B cell (primary cell): ENCODE results near the gene SLC48A1. TPM values are rescaled to one million over a fixed set of nuclear protein-coding genes. Genes with fewer than 3 reads are reported as not detected.

Experiments
- ATAC-seq: fragments of 200-7000 bp; cut with Tn5 transposase; one replicate; pipeline ENCODE4 v1.10.0; 2021; ENCODE audit warnings: low read depth, mild to moderate bottlenecking, moderate number of reproducible peaks, moderate library complexity
- CTCF ChIA-PET: fragments of 350-600 bp; sonication (Branson Sonifier 250); formaldehyde crosslinking; loops from one replicate; lab custom pipeline; 2021; ENCODE audit warnings: antibody characterized with exemption, inconsistent platforms; lab: Charles Lee
- POLR2A ChIA-PET: fragments of 350-600 bp; sonication (Branson Sonifier 250); formaldehyde crosslinking; loops from one replicate; lab custom pipeline; 2021; ENCODE audit warnings: antibody characterized with exemption; lab: Charles Lee
- DNase-seq: peaks from one replicate; pipeline ENCODE4 v3.0.0; 2013
- H2AFZ ChIP-seq: 2 replicates; pipeline ENCODE4 v1.6.1; 2012; ENCODE audit warnings: mild to moderate bottlenecking, low read depth, low read length; ENCODE audit not compliant: insufficient read depth, poor library complexity, severe bottlenecking
- H3K27ac ChIP-seq, 2 donors: 1 replicate in 1 of 2; 2 replicates in 1 of 2; pipeline ENCODE4 v1.5.1; 2012 to 2013; ENCODE audit warnings: low read length in 2 of 2, mild to moderate bottlenecking in 2 of 2, moderate library complexity in 1 of 2
- H3K27me3 ChIP-seq, 4 experiments: fragments of 200-600 bp in 1 of 4; sonication (generic) in 1 of 4; replicated peaks in 1 of 4; 1 replicate in 2 of 4; 2 replicates in 2 of 4; pipeline versions ENCODE4 v1.6.1 to v1.7.0; 2013 to 2016; ENCODE audit warnings: low read length in 3 of 4, mild to moderate bottlenecking in 2 of 4, mixed read lengths in 1 of 4, moderate library complexity in 1 of 4; ENCODE audit not compliant: insufficient read depth in 4 of 4, control insufficient read depth in 3 of 4; ENCODE audit errors: control extremely low read depth in 1 of 4
- H3K36me3 ChIP-seq, 2 experiments: replicated peaks in 1 of 2; 1 replicate in 1 of 2; 2 replicates in 1 of 2; pipeline versions ENCODE4 v1.6.1 to v1.7.1; 2013; ENCODE audit warnings: low read length in 1 of 2; ENCODE audit not compliant: insufficient read depth in 2 of 2, control insufficient read depth in 1 of 2; ENCODE audit errors: control extremely low read depth in 1 of 2, extremely low read depth in 1 of 2
- H3K4me1 ChIP-seq, 2 donors: fragments of 200-600 bp in 1 of 2; sonication (generic) in 1 of 2; 1 replicate in 1 of 2; 2 replicates in 1 of 2; pipeline versions ENCODE4 v1.5.1 to v1.6.1; 2013 to 2017; ENCODE audit warnings: low read length in 2 of 2; ENCODE audit not compliant: control insufficient read depth in 2 of 2, insufficient read depth in 2 of 2
- H3K4me2 ChIP-seq: replicated peaks from 2 replicates; pipeline ENCODE3; 2012; ENCODE audit warnings: mild to moderate bottlenecking, low read depth, low read length; ENCODE audit not compliant: poor library complexity, severe bottlenecking
- H3K4me3 ChIP-seq, 5 experiments: fragments of 200-600 bp in 1 of 5; sonication (generic) in 1 of 5; 1 replicate in 3 of 5; 2 replicates in 2 of 5; pipeline versions ENCODE4 v1.5.1 to v1.7.0; 2011 to 2016; ENCODE audit warnings: low read length in 4 of 5, mild to moderate bottlenecking in 4 of 5, low read depth in 2 of 5, control low read depth in 1 of 5, moderate library complexity in 1 of 5; ENCODE audit not compliant: insufficient read depth in 1 of 5; ENCODE audit errors: control extremely low read depth in 1 of 5, extremely low read depth in 1 of 5
- H3K79me2 ChIP-seq: fragments of 200-600 bp; sonication (generic); one replicate; pipeline ENCODE4 v1.6.0; 2016; ENCODE audit warnings: low read length; ENCODE audit not compliant: control insufficient read depth, insufficient read depth
- H3K9ac ChIP-seq: fragments of 200-600 bp; sonication (generic); 2 replicates; pipeline ENCODE4 v1.6.1; 2017; ENCODE audit warnings: mild to moderate bottlenecking, low read length, moderate library complexity
- H3K9me3 ChIP-seq, 3 donors: one replicate each; pipeline versions ENCODE4 v1.6.1 to v1.7.1; 2013; ENCODE audit warnings: low read length in 2 of 3; ENCODE audit not compliant: control insufficient read depth in 2 of 3, insufficient read depth in 1 of 3; ENCODE audit errors: control extremely low read depth in 1 of 3
- H4K20me1 ChIP-seq: 2 replicates; pipeline ENCODE4 v1.6.0; 2012; ENCODE audit warnings: mild to moderate bottlenecking, low read length; ENCODE audit not compliant: insufficient read depth, control insufficient read depth, poor library complexity, severe bottlenecking
- H3K27ac Mint-ChIP-seq: one replicate; pipeline ENCODE4 v1.8.0; 2021; ENCODE audit warnings: mixed read lengths
- H3K27me3 Mint-ChIP-seq: one replicate; pipeline ENCODE4 v1.8.0; 2021; ENCODE audit warnings: mixed read lengths
- H3K4me1 Mint-ChIP-seq: one replicate; pipeline ENCODE4 v1.8.0; 2021; ENCODE audit warnings: mixed read lengths
- H3K4me3 Mint-ChIP-seq: one replicate; pipeline ENCODE4 v1.8.0; 2021; ENCODE audit warnings: mixed read lengths
- H3K9me3 Mint-ChIP-seq: one replicate; pipeline ENCODE4 v1.8.0; 2022; ENCODE audit warnings: mixed read lengths; ENCODE audit not compliant: insufficient read depth
- EZH2 ChIP-seq: IDR thresholded peaks from 2 replicates; pipeline ENCODE4 v1.6.1; 2012; ENCODE audit warnings: borderline replicate concordance, low read depth, mild to moderate bottlenecking, moderate library complexity, low read length; ENCODE audit not compliant: insufficient read depth, poor library complexity, severe bottlenecking
- WGBS: methylation state at CpG from one replicate; pipeline ENCODE4 v1.1.5; 2013; ENCODE audit warnings: missing lambda C conversion rate; ENCODE audit not compliant: insufficient coverage; 5-methylcytosine and 5-hydroxymethylcytosine counted together
- intact Hi-C: fragments of 100-400 bp; cut with micrococcal nuclease; formaldehyde crosslinking; loops from one replicate; pipeline ENCODE4 v1.10.0; 2022
- polyA plus RNA-seq: library from polyadenylated mRNA; depleted of rRNA; stranded (reverse); fragments of >200 nt; gene quantifications from 2 replicates; pipeline ENCODE4 v1.2.3, GENCODE V29; 2012
- total RNA-seq, 2 donors: library from RNA; stranded (reverse); fragments of 120-200 nt in 1 of 2; gene quantifications; 1 replicate in 1 of 2; 2 replicates in 1 of 2; pipeline versions ENCODE4 v1.2.3 to v1.2.4, GENCODE V29; 2013 to 2022
- TF ChIP-seq, protein P1 (sequence below): fragments of 200-600 bp; IDR thresholded peaks from one replicate; pipeline ENCODE4 v1.8.0; 2022; ENCODE audit warnings: antibody characterized with exemption, mild to moderate bottlenecking

Gene SLC48A1
- total and polyA plus RNA-seq, 2 donors (not counting 1 experiment from before 2014, with no cell fraction given), result 8.0 to 20.0 TPM

DNA sequence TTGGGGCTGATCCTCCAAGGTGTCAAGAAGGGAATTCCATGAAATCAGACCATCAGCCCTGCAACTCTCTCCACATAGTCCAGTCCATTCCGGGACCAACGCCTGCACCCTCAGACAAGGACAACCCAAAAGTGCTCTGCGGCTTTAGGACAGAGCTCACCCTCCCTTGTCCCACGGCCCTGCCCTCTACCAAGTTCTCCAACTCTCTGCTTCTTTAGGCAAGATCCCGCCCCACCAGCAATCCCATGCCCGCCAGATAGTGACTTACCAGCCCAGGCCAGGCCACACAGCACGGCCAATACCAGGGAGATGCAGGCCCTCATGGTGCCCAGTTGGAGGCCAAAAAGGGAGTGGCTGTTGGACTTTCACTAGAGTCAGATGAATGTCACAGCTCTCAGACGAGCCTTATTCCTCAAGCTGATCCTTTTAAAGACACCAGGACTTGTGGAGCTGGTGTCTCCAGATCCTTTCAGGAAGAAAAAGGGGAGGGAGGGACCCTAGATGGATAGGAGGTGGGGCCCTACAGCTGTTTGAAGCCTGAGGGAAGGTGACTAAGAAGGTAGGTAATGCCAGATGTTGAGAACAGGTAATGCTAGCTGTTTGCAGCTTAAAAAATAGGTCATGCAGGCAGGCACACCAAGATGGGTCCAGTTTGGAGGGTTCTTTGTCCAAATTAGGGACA is 47.8 kb upstream of the SLC48A1 start, which contains the start of gene ENDOU:
ENDOU (minus strand) TSS at position 400 of the 682 bp plus-strand sequence; CDS start at position 323, 77 bp downstream.
- peak within 1 kb of the TSS; percentile 5 for H3K4me3 Mint-ChIP-seq
- H3K4me1 ChIP-seq, result peaks cover 9 to 20% of the 10 kb centered on the region in 2 donors
- H3K27me3 Mint-ChIP-seq, result no peaks in the 10 kb centered on the region
- peaks cover 0 to 5% of the 10 kb centered on the region in 2 experiments for H3K36me3 ChIP-seq
- H4K20me1 ChIP-seq, result no peaks in the 10 kb centered on the region
- peak within 1 kb of the TSS; percentile 56 for H3K27ac Mint-ChIP-seq
- TF ChIP-seq, protein P1, sequence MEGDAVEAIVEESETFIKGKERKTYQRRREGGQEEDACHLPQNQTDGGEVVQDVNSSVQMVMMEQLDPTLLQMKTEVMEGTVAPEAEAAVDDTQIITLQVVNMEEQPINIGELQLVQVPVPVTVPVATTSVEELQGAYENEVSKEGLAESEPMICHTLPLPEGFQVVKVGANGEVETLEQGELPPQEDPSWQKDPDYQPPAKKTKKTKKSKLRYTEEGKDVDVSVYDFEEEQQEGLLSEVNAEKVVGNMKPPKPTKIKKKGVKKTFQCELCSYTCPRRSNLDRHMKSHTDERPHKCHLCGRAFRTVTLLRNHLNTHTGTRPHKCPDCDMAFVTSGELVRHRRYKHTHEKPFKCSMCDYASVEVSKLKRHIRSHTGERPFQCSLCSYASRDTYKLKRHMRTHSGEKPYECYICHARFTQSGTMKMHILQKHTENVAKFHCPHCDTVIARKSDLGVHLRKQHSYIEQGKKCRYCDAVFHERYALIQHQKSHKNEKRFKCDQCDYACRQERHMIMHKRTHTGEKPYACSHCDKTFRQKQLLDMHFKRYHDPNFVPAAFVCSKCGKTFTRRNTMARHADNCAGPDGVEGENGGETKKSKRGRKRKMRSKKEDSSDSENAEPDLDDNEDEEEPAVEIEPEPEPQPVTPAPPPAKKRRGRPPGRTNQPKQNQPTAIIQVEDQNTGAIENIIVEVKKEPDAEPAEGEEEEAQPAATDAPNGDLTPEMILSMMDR, result no peak
- TF ChIP-seq EZH2, result no peak
- no peaks in the 10 kb centered on the region for H3K27me3 ChIP-seq
- WGBS, result 98% methylated on average over 7 of the region's 8 CpGs
- no peaks in the 10 kb centered on the region for H3K9me3 Mint-ChIP-seq
- POLR2A ChIA-PET, result interaction anchor here (1.8 kb wide), 1 partner anchor 16 kb away, joined by 6 read pairs; no protein-coding TSS in a partner anchor
- H3K9me3 ChIP-seq, result no peaks in the 10 kb centered on the region
- DNase-seq, result no peak
- H2AFZ ChIP-seq, result no peak within 1 kb of the TSS
- no peak within 1 kb of the TSS for H3K9ac ChIP-seq
- H3K27ac ChIP-seq, result no peak within 1 kb of the TSS
- CTCF ChIA-PET, result interaction anchor here (1.1 to 23.9 kb wide), 7 partner anchors 10 to 238 kb away, joined by 3 to 584 read pairs (median 15); partner anchors contain the start of genes SLC48A1 and TMEM106C
- H3K4me3 ChIP-seq, result no peak within 1 kb of the TSS
- no peak for ATAC-seq
- H3K4me1 Mint-ChIP-seq, result peaks cover 24% of the 10 kb centered on the region
- H3K4me2 ChIP-seq, result peak within 1 kb of the TSS; percentile 18
- intact Hi-C loops, result no loop called here
- H3K79me2 ChIP-seq, result no peaks in the 10 kb centered on the region

DNA sequence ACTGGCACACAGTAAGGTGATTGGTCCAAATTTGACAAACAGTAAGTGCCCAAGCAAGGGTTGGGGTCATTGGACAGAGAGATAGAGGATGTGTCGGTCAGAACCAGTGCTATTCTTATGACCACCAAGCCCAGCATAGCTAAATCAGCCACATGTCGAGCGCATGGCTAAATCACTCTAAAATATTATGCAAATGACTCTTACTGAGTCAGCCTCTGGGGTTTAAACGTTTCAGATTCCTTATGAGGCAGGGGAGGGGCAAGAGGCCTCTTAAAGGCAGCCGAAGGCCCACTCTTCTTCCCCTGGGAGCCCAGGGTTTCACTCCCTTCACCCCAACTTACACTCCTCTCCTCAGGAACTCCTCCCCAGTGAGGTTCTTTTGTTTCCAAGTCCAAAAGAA is 47.1 kb upstream of the SLC48A1 start:
- H3K9ac ChIP-seq, result no peak overlapping the region
- intact Hi-C loops, result no loop called here
- DNase-seq (no peak), ATAC-seq (peak; percentile 82)
- CTCF ChIA-PET, result interaction anchor here (1.1 to 23.9 kb wide), 8 partner anchors 8 to 238 kb away, joined by 3 to 584 read pairs (median 12); partner anchors contain the start of genes SLC48A1 and TMEM106C
- Mint-ChIP-seq H3K9me3 (no peaks in the 10 kb centered on the region), H3K27ac (no peak overlapping the region), H3K27me3 (no peaks in the 10 kb centered on the region), H3K4me3 (peak overlapping the region; percentile 5), H3K4me1 (peaks cover 24% of the 10 kb centered on the region)
- H3K9me3 ChIP-seq, result no peaks in the 10 kb centered on the region
- no peak overlapping the region for H2AFZ ChIP-seq
- peaks cover 9 to 20% of the 10 kb centered on the region in 2 donors for H3K4me1 ChIP-seq
- 10% methylated on average over 2 of the region's 5 CpGs for WGBS
- H3K79me2 ChIP-seq, result no peaks in the 10 kb centered on the region
- H3K36me3 ChIP-seq, result peaks cover 0 to 5% of the 10 kb centered on the region in 2 experiments
- H4K20me1 ChIP-seq, result no peaks in the 10 kb centered on the region
- no peaks in the 10 kb centered on the region for H3K27me3 ChIP-seq
- POLR2A ChIA-PET, result interaction anchor here (1.8 kb wide), 1 partner anchor 15 kb away, joined by 6 read pairs; no protein-coding TSS in a partner anchor
- no peak for TF ChIP-seq EZH2
- TF ChIP-seq, protein P1, result no peak
- no peak overlapping the region for H3K27ac ChIP-seq
- H3K4me2 ChIP-seq, result peak overlapping the region; percentile 18
- H3K4me3 ChIP-seq, result no peak overlapping the region
